ENCODE data around the gene MX1. TPM values are rescaled to one million over a fixed set of nuclear protein-coding genes. Genes with fewer than 3 reads are reported as not detected.

MX1 gene
- total and polyA plus RNA-seq, 2 of the 13 experiments (the other 11 are each of a cell fraction or from before 2014, with no cell fraction given) = 2.6 to 5.8 TPM

GRCh38 chr21:41480086-41480690, 54.1 kb downstream of the MX1 start:
- no peak overlapping the region for H2AFZ ChIP-seq (ENCODE audit: low read length)
- POLR2A ChIA-PET = no interaction called here
- TF ChIP-seq ZC3H4 (CRISPR knock-in tag; IDR thresholded peaks at IDR 0.05; ENCODE audit: borderline replicate concordance) (no peak), KDM3A (CRISPR knock-in tag; IDR thresholded peaks at IDR 0.05; ENCODE audit: low read depth) (no peak), ZNF747 (CRISPR knock-in tag; IDR thresholded peaks at IDR 0.05; ENCODE audit: borderline replicate concordance) (no peak), ZNF768 (CRISPR knock-in tag; IDR thresholded peaks at IDR 0.05) (no peak), ZNF546 (CRISPR knock-in tag; conservative IDR thresholded peaks at IDR 0.05) (no peak), CEBPB (IDR thresholded peaks at IDR 0.05; ENCODE audit: borderline replicate concordance, low read depth, low read length) (no peak), ZNF724P (CRISPR knock-in tag; IDR thresholded peaks at IDR 0.05; ENCODE audit: borderline replicate concordance) (no peak), ATF5 (CRISPR knock-in tag; IDR thresholded peaks at IDR 0.05; ENCODE audit: low read depth) (no peak), TSC22D2 (CRISPR knock-in tag; IDR thresholded peaks at IDR 0.05; ENCODE audit: borderline replicate concordance) (no peak), ZNF672 (CRISPR knock-in tag; IDR thresholded peaks at IDR 0.05) (no peak), RNF219 (CRISPR knock-in tag; IDR thresholded peaks at IDR 0.05) (no peak), HOXA7 (CRISPR knock-in tag; IDR thresholded peaks at IDR 0.05) (no peak), ZNF18 (CRISPR knock-in tag; IDR thresholded peaks at IDR 0.05; ENCODE audit: insufficient replicate concordance) (no peak), CREBL2 (CRISPR knock-in tag; IDR thresholded peaks at IDR 0.05; ENCODE audit: borderline replicate concordance) (no peak), ZNF615 (CRISPR knock-in tag; IDR thresholded peaks at IDR 0.05; ENCODE audit: borderline replicate concordance) (no peak)
- FAIRE-seq = no peak
- H3K27ac ChIP-seq (ENCODE audit: extremely low read length, insufficient read depth, low read length) = no peak overlapping the region
- no peaks in the 10 kb centered on the region for H3K79me2 ChIP-seq (ENCODE audit: insufficient read depth, low read length)
- no peaks in the 10 kb centered on the region for H3K36me3 ChIP-seq (replicated peaks in 1 of 2; ENCODE audit: control insufficient read depth in 1 of 2, insufficient read depth in 2 of 2, low read length in 2 of 2)
- in situ Hi-C loops (cut with HindIII; ENCODE audit: extremely low pct_ligation_motif_present, low pct_unique_long_range_greater_than_20kb) (no loop called here), intact Hi-C loops (cut with micrococcal nuclease; ENCODE audit: unreplicated experiment) (no loop called here)
- DNase-seq (ENCODE audit: low spot score) = no peak
- H3K4me1 ChIP-seq (ENCODE audit: insufficient read depth, low read length) = peaks cover 23% of the 10 kb centered on the region
- CTCF ChIA-PET (ENCODE audit: low intra/inter-chr PET ratio, low total read pairs) = no interaction called here
- BruUV-seq (replicated peaks) = no TSS peak
- no peaks in the 10 kb centered on the region for H3K9me3 ChIP-seq (ENCODE audit: low read length)
- no peaks in the 10 kb centered on the region for H4K20me1 ChIP-seq (ENCODE audit: insufficient read depth, low read length)
- H3K9ac ChIP-seq (ENCODE audit: insufficient read depth, low read depth, low read length) = no peak overlapping the region
- no peak overlapping the region for H3K4me2 ChIP-seq (ENCODE audit: low read depth, low read length)
- WGBS (ENCODE audit: low lambda C conversion rate) = 85% methylated on average over 16 of the region's 17 CpGs
- no peak for ATAC-seq
- no peak overlapping the region for H3K4me3 ChIP-seq (replicated peaks in 1 of 3; ENCODE audit: insufficient read depth in 1 of 3, low read depth in 2 of 3, low read length in 3 of 3)
- H3K27me3 ChIP-seq (ENCODE audit: control insufficient read depth in 1 of 2, insufficient read depth in 2 of 2, low read length in 2 of 2) = no peaks in the 10 kb centered on the region

All from HepG2 (cell line).